ENCODE results near the gene BANK1. TPM values are rescaled to one million over a fixed set of nuclear protein-coding genes. Genes with fewer than 3 reads are reported as not detected.

BANK1 gene
- polyA plus RNA-seq, 1 of the 3 experiments (the other 2 are of a cell fraction): not detected

DNA sequence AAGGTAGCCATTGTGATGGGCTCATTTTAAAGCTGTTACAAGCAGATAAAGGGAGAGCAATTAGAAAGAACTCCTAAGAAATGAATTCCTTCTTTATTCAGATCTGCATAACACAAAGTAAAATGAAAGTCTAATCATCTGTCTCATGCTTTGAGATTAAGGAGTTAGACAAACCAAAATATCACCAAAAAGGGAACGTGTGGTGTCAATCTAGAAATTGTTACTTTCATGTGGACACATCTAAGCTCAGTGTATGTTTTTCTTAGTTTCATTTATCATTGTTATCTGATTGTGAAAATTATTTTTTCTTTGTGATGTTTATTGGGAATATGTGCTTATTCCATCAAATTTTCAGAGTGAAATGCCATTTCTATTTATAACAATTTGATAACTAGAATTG, 80.3 kb downstream of the BANK1 start:
- ChIA-PET POLR2A (no interaction called here), CTCF (interaction anchor here (0.6 to 1.2 kb wide), 2 partner anchors 12 to 14 kb away, joined by 3 to 5 read pairs; no protein-coding TSS in a partner anchor)
- no peak for DNase-seq
- Histone ChIP-seq H3F3A (replicated peaks; ENCODE audit: insufficient read depth) (no peaks in the 10 kb centered on the region), H3K4me1 (ENCODE audit: control insufficient read depth in 1 of 2, insufficient read depth in 2 of 2, low read depth in 1 of 2, low read length in 1 of 2) (no peaks in the 10 kb centered on the region), H3K79me2 (ENCODE audit: insufficient read depth) (no peaks in the 10 kb centered on the region), H4K20me1 (ENCODE audit: insufficient read depth) (no peaks in the 10 kb centered on the region), H3K36me3 (replicated peaks in 1 of 2; ENCODE audit: control insufficient read depth in 1 of 2, insufficient read depth in 2 of 2, low read length in 1 of 2) (no peaks in the 10 kb centered on the region), H2AFZ (ENCODE audit: low read depth) (no peak overlapping the region), H3K9me3 (no peaks in the 10 kb centered on the region), H3K4me2 (no peak overlapping the region), H3K27ac (ENCODE audit: low read depth in 2 of 2, low read length in 1 of 2) (no peak overlapping the region), H3K27me3 (ENCODE audit: insufficient read depth) (no peaks in the 10 kb centered on the region), H3K4me3 (ENCODE audit: low read depth in 2 of 2, low read length in 1 of 2) (no peak overlapping the region), H3K9me2 (no peaks in the 10 kb centered on the region), H3K9ac (no peak overlapping the region)
- TF ChIP-seq GATA2 (CRISPR knock-in tag; IDR thresholded peaks at IDR 0.05) (no peak), CHD2 (IDR thresholded peaks at IDR 0.05; ENCODE audit: low read length, partially characterized antibody) (no peak)
- WGBS (ENCODE audit: low lambda C conversion rate): 86% methylated on average over 1 of the region's 1 CpG

DNA sequence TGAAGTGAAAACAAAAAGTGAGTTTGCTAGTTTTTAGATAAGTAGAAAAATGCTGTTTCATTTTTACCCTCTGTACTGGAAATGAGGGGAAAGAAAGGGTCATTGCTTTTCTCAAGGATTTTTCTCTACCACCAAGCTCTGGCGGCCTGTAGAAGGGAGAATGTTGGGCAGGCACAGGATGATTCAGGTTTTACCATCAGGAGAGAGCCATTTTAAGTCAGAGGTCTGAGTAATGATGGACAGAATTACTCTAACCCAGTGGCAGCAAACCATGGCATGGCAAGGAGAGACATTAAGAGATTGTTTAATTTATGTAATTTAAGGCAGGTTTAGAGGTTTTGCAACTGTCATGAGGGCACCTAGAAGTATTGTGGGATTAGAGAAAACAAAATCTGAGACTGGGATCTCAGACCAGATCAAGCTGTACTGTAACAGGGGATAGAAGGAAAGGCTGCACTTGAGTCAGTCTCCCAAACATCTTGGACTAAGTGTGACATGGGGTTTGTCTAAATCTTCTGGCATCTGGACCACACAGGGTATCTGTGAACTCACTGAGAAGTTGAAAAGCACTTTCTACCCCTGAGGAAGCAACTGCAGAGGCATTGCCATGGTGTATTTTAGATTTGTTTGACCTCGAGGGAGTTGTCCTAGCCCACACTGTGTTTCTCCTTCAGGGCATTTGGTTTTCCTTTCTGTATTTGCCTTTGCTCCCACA, 81.6 kb downstream of the BANK1 start:
- ChIA-PET POLR2A (no interaction called here), CTCF (interaction anchor here (0.5 kb wide), 1 partner anchor 277 kb away, joined by 3 read pairs; no protein-coding TSS in a partner anchor)
- H3K4me1 ChIP-seq (ENCODE audit: control insufficient read depth in 1 of 2, insufficient read depth in 2 of 2, low read depth in 1 of 2, low read length in 1 of 2): no peaks in the 10 kb centered on the region
- H3K9me2 ChIP-seq: no peaks in the 10 kb centered on the region
- no peaks in the 10 kb centered on the region for H4K20me1 ChIP-seq (ENCODE audit: insufficient read depth)
- 69% methylated on average over 2 of the region's 2 CpGs for WGBS (ENCODE audit: low lambda C conversion rate)
- no peak overlapping the region for H3K9ac ChIP-seq
- 0 out of 2 replicates have a peak overlapping the region, but pooled peaks have one; percentile 42 for H2AFZ ChIP-seq (ENCODE audit: low read depth)
- DNase-seq: no peak
- TF ChIP-seq RAD21 (IDR thresholded peaks at IDR 0.05; ENCODE audit: low read length) (no peak), GATA2 (CRISPR knock-in tag; IDR thresholded peaks at IDR 0.05) (no peak), MXI1 (IDR thresholded peaks at IDR 0.05; ENCODE audit: low read depth, low read length) (no peak), TEAD4 (IDR thresholded peaks at IDR 0.05; ENCODE audit: borderline replicate concordance, insufficient read depth) (no peak), POLR2AphosphoS5 (IDR thresholded peaks at IDR 0.05; ENCODE audit: low read depth, low read length) (no peak), CHD2 (IDR thresholded peaks at IDR 0.05; ENCODE audit: low read length, partially characterized antibody) (no peak), RXRA (IDR thresholded peaks at IDR 0.05; ENCODE audit: borderline replicate concordance, low read depth) (no peak), TCF12 (IDR thresholded peaks at IDR 0.05) (no peak), ELF1 (IDR thresholded peaks at IDR 0.05) (no peak), EP300 (IDR thresholded peaks at IDR 0.05; ENCODE audit: borderline replicate concordance in 1 of 2, low read depth in 1 of 2, low read length in 1 of 2) (no peak)
- TF ChIP-seq, protein P1, sequence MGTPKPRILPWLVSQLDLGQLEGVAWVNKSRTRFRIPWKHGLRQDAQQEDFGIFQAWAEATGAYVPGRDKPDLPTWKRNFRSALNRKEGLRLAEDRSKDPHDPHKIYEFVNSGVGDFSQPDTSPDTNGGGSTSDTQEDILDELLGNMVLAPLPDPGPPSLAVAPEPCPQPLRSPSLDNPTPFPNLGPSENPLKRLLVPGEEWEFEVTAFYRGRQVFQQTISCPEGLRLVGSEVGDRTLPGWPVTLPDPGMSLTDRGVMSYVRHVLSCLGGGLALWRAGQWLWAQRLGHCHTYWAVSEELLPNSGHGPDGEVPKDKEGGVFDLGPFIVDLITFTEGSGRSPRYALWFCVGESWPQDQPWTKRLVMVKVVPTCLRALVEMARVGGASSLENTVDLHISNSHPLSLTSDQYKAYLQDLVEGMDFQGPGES (IDR thresholded peaks at IDR 0.05; ENCODE audit: low read depth, low read length): no peak
- TF ChIP-seq, protein P2, sequence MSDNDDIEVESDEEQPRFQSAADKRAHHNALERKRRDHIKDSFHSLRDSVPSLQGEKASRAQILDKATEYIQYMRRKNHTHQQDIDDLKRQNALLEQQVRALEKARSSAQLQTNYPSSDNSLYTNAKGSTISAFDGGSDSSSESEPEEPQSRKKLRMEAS (IDR thresholded peaks at IDR 0.05; ENCODE audit: low read depth): no peak
- H3F3A ChIP-seq (replicated peaks; ENCODE audit: insufficient read depth): no peaks in the 10 kb centered on the region
- no peaks in the 10 kb centered on the region for H3K36me3 ChIP-seq (replicated peaks in 1 of 2; ENCODE audit: control insufficient read depth in 1 of 2, insufficient read depth in 2 of 2, low read length in 1 of 2)
- no peak overlapping the region for H3K27ac ChIP-seq (ENCODE audit: low read depth in 2 of 2, low read length in 1 of 2)
- no peaks in the 10 kb centered on the region for H3K9me3 ChIP-seq
- H3K4me3 ChIP-seq (ENCODE audit: low read depth in 2 of 2, low read length in 1 of 2): no peak overlapping the region
- no peaks in the 10 kb centered on the region for H3K27me3 ChIP-seq (ENCODE audit: insufficient read depth)
- no peaks in the 10 kb centered on the region for H3K79me2 ChIP-seq (ENCODE audit: insufficient read depth)
- H3K4me2 ChIP-seq: no peak overlapping the region
